Neural progenitor cell (in vitro differentiated cells): ENCODE data around the gene TRAF3. TPM values are rescaled to one million over a fixed set of nuclear protein-coding genes. Genes with fewer than 3 reads are reported as not detected.
A peak's percentile ranks its signal among the peaks of the same experiment; 100 is the strongest.

Experiments
- DNase-seq: peaks from one replicate; pipeline ENCODE4 v3.0.0-alpha.2; 2016; ENCODE audit warnings: low spot score
- H2AFZ ChIP-seq: fragments of 200-600 bp; sonication (generic); replicated peaks from 2 replicates; pipeline ENCODE4 v1.6.1; 2016; ENCODE audit warnings: antibody characterized with exemption
- H3F3A ChIP-seq: fragments of 200-600 bp; sonication (generic); 2 replicates; pipeline ENCODE4 v1.6.1; 2016; ENCODE audit warnings: antibody characterized with exemption, low read depth
- H3K27ac ChIP-seq: fragments of 200-600 bp; sonication (generic); 2 replicates; pipeline ENCODE4 v1.5.1; 2016; ENCODE audit warnings: mild to moderate bottlenecking
- H3K27me3 ChIP-seq: fragments of 200-600 bp; sonication (generic); 2 replicates; pipeline ENCODE4 v1.6.1; 2016; ENCODE audit warnings: mild to moderate bottlenecking, moderate library complexity
- H3K36me3 ChIP-seq: fragments of 200-600 bp; sonication (generic); 2 replicates; pipeline ENCODE4 v1.5.1; 2016
- H3K4me1 ChIP-seq: fragments of 200-600 bp; sonication (generic); 2 replicates; pipeline ENCODE4 v1.6.1; 2016; ENCODE audit warnings: mixed run types
- H3K4me2 ChIP-seq: fragments of 200-600 bp; sonication (generic); 2 replicates; pipeline ENCODE4 v1.6.1; 2016
- H3K4me3 ChIP-seq: fragments of 200-600 bp; sonication (generic); 2 replicates; pipeline ENCODE4 v1.5.1; 2016
- H3K79me2 ChIP-seq: fragments of 200-600 bp; sonication (generic); 2 replicates; pipeline ENCODE4 v1.6.1; 2016; ENCODE audit warnings: low read depth
- H3K9ac ChIP-seq: fragments of 200-600 bp; sonication (generic); 2 replicates; pipeline ENCODE4 v1.6.1; 2016
- H3K9me3 ChIP-seq: fragments of 200-600 bp; sonication (generic); 2 replicates; pipeline ENCODE4 v1.5.1; 2016; ENCODE audit warnings: low read depth
- H4K20me1 ChIP-seq: fragments of 200-600 bp; sonication (generic); 2 replicates; pipeline ENCODE4 v1.6.1; 2016; ENCODE audit warnings: low read depth
- H3K27ac Mint-ChIP-seq: 3 replicates; pipeline ENCODE4 v1.8.0; 2021; ENCODE audit warnings: mixed read lengths
- H3K27me3 Mint-ChIP-seq: 2 replicates; pipeline ENCODE4 v1.8.0; 2022; ENCODE audit warnings: low read depth, mild to moderate bottlenecking, inconsistent platforms, moderate library complexity, mixed read lengths; ENCODE audit not compliant: insufficient read depth
- H3K36me3 Mint-ChIP-seq: 3 replicates; pipeline ENCODE4 v1.8.0; 2021; ENCODE audit warnings: mixed read lengths
- H3K4me1 Mint-ChIP-seq: 3 replicates; pipeline ENCODE4 v1.8.0; 2021; ENCODE audit warnings: mixed read lengths
- H3K4me3 Mint-ChIP-seq: 3 replicates; pipeline ENCODE4 v1.8.0; 2021; ENCODE audit warnings: mild to moderate bottlenecking, moderate library complexity, mixed read lengths
- H3K9me3 Mint-ChIP-seq: 3 replicates; pipeline ENCODE4 v1.8.0; 2020; ENCODE audit warnings: mixed read lengths
- CTCF ChIP-seq: fragments of 200-600 bp; sonication (generic); IDR thresholded peaks from 2 replicates; pipeline ENCODE4 v1.5.1; 2017; ENCODE audit warnings: antibody characterized with exemption, mild to moderate bottlenecking
- EZH2 ChIP-seq: fragments of 200-600 bp; sonication (generic); IDR thresholded peaks from 2 replicates; pipeline ENCODE4 v1.6.1; 2017; ENCODE audit warnings: antibody characterized with exemption, mild to moderate bottlenecking, moderate library complexity
- EZH2phosphoT487 ChIP-seq: fragments of 200-600 bp; sonication (generic); IDR thresholded peaks from 2 replicates; pipeline ENCODE4 v1.6.1; 2017; ENCODE audit warnings: antibody characterized with exemption
- total RNA-seq: library from RNA; depleted of rRNA; stranded (reverse); fragments of >200 nt; gene quantifications from 2 replicates; pipeline ENCODE4 v1.2.3, GENCODE V29; 2015; ENCODE audit warnings: low replicate concordance

Gene TRAF3
- total RNA-seq, 1 donor from 2014 or later, result 18.1 TPM

- no peak overlapping the region for H3K4me2 ChIP-seq
- H3K9me3 Mint-ChIP-seq, result peaks cover 23% of the 10 kb centered on the region
- H3K4me3 Mint-ChIP-seq, result no peak overlapping the region
- DNase-seq, result no peak
- H3K36me3 ChIP-seq, result no peaks in the 10 kb centered on the region
- no peaks in the 10 kb centered on the region for H3K79me2 ChIP-seq
- TF ChIP-seq CTCF, result no peak
- TF ChIP-seq EZH2phosphoT487, result no peak
- TF ChIP-seq EZH2, result no peak
- H3F3A ChIP-seq, result no peaks in the 10 kb centered on the region
- H4K20me1 ChIP-seq, result no peaks in the 10 kb centered on the region
- no peaks in the 10 kb centered on the region for H3K27me3 ChIP-seq
- no peak overlapping the region for H3K9ac ChIP-seq
- peaks cover 20% of the 10 kb centered on the region for H3K36me3 Mint-ChIP-seq
- H3K9me3 ChIP-seq, result no peaks in the 10 kb centered on the region
- no peak overlapping the region for H3K27ac Mint-ChIP-seq
- peaks cover 5% of the 10 kb centered on the region for H3K4me1 ChIP-seq
- H3K27me3 Mint-ChIP-seq, result peaks cover 5% of the 10 kb centered on the region
- no peak overlapping the region for H3K27ac ChIP-seq
- no peak overlapping the region for H2AFZ ChIP-seq
- H3K4me3 ChIP-seq, result no peak overlapping the region
- peaks cover 12% of the 10 kb centered on the region for H3K4me1 Mint-ChIP-seq
Observed at GRCh38 chr14:102793531-102794328, 16.5 kb downstream of the TRAF3 start.

- Histone ChIP-seq H3K79me2 (no peaks in the 10 kb centered on the region), H2AFZ (no peak overlapping the region), H3K36me3 (no peaks in the 10 kb centered on the region), H3K9me3 (no peaks in the 10 kb centered on the region), H3K27ac (no peak overlapping the region), H3K4me3 (no peak overlapping the region), H3K27me3 (no peaks in the 10 kb centered on the region), H3F3A (no peaks in the 10 kb centered on the region), H3K4me2 (no peak overlapping the region), H3K4me1 (peaks cover 5% of the 10 kb centered on the region), H4K20me1 (no peaks in the 10 kb centered on the region), H3K9ac (no peak overlapping the region)
- H3K27ac Mint-ChIP-seq, result peak overlapping the region; percentile 92
- H3K4me3 Mint-ChIP-seq, result no peak overlapping the region
- TF ChIP-seq EZH2phosphoT487, result no peak
- TF ChIP-seq EZH2, result no peak
- TF ChIP-seq CTCF, result no peak
- peaks cover 20% of the 10 kb centered on the region for H3K36me3 Mint-ChIP-seq
- peak; percentile 26 for DNase-seq
- peaks cover 5% of the 10 kb centered on the region for H3K27me3 Mint-ChIP-seq
- H3K4me1 Mint-ChIP-seq, result peaks cover 15% of the 10 kb centered on the region
- H3K9me3 Mint-ChIP-seq, result peaks cover 21% of the 10 kb centered on the region
Observed at GRCh38 chr14:102795060-102795925, 18.0 kb downstream of the TRAF3 start.

- no peak overlapping the region for H3K27ac Mint-ChIP-seq
- no peaks in the 10 kb centered on the region for H3K79me2 ChIP-seq
- no peaks in the 10 kb centered on the region for H4K20me1 ChIP-seq
Observed at GRCh38 chr14:102796661-102797190, 19.5 kb downstream of the TRAF3 start.

More at GRCh38 chr14:102796661-102797190, 19.5 kb downstream of the TRAF3 start:
- Mint-ChIP-seq H3K36me3 (peaks cover 11% of the 10 kb centered on the region), H3K4me3 (no peak overlapping the region), H3K27me3 (peaks cover 2% of the 10 kb centered on the region), H3K4me1 (peaks cover 15% of the 10 kb centered on the region), H3K9me3 (peaks cover 11% of the 10 kb centered on the region)
- TF ChIP-seq EZH2, result no peak
- TF ChIP-seq CTCF, result no peak
- no peak for TF ChIP-seq EZH2phosphoT487
- Histone ChIP-seq H3K27ac (no peak overlapping the region), H2AFZ (no peak overlapping the region), H3K27me3 (no peaks in the 10 kb centered on the region), H3K4me3 (no peak overlapping the region), H3K9me3 (no peaks in the 10 kb centered on the region), H3K4me2 (no peak overlapping the region), H3F3A (no peaks in the 10 kb centered on the region), H3K9ac (no peak overlapping the region), H3K36me3 (no peaks in the 10 kb centered on the region), H3K4me1 (peaks cover 5% of the 10 kb centered on the region)
- DNase-seq, result no peak
